HCT116 (cell line): ENCODE measurements around the gene GPX2. TPM values are rescaled to one million over a fixed set of nuclear protein-coding genes. Genes with fewer than 3 reads are reported as not detected.

ENCODE experiments used
- ATAC-seq: fragments of 200-7000 bp; cut with Tn5 transposase; 2 replicates; pipeline ENCODE4 v1.9.1; 2020; ENCODE audit warnings: mild to moderate bottlenecking, moderate library complexity
- BruUV-seq: library from RNA; stranded (reverse); fragments of 400-500 nt; replicated peaks from 2 replicates; lab custom pipeline; 2021; lab: Mats Ljungman, UMichigan
- CTCF ChIA-PET: fragments of 300-600 bp; sonication (Branson Sonifier 250); formaldehyde crosslinking; loops from one replicate; lab custom pipeline; 2021; ENCODE audit warnings: antibody characterized with exemption; lab: Charles Lee
- POLR2A ChIA-PET: fragments of 300-600, 350-600 bp; sonication (Branson Sonifier 250); formaldehyde crosslinking; loops from one replicate; lab custom pipeline; 2021; ENCODE audit warnings: antibody characterized with exemption; lab: Charles Lee
- RAD21 ChIA-PET, 2 experiments: fragments of 300-600 bp; sonication (Branson Sonifier 250); formaldehyde crosslinking; loops; one replicate each; lab custom pipeline; 2023; ENCODE audit warnings: low total read pairs in 2 of 2; ENCODE audit not compliant: uncharacterized antibody in 2 of 2, unreplicated experiment in 2 of 2, low non-redundant PET in 1 of 2; lab: Charles Lee
- DNase-seq: peaks from one replicate; pipeline ENCODE4 v3.0.0-alpha.2; 2010; ENCODE audit warnings: low read depth, low spot score
- H2AFZ ChIP-seq: fragments of 200-600 bp; shearing (Covaris generic), sonication (generic); 2 replicates; pipeline ENCODE4 v1.6.1; 2017; ENCODE audit warnings: low read depth, mixed run types, mixed read lengths, antibody characterized with exemption, low read length; ENCODE audit not compliant: poor library complexity, severe bottlenecking
- H3K27ac ChIP-seq: 2 replicates; pipeline ENCODE4 v1.5.1; 2012; ENCODE audit warnings: low read depth, low read length
- H3K27me3 ChIP-seq: fragments of 200-600 bp; sonication (generic); 2 replicates; pipeline ENCODE4 v1.6.1; 2016; ENCODE audit warnings: mixed run types, low read length, mixed read lengths; ENCODE audit not compliant: insufficient read depth
- H3K36me3 ChIP-seq, 2 experiments: fragments of 200-500 bp in 1 of 2; fragments of 200-600 bp in 1 of 2; sonication (Bioruptor generic) in 1 of 2; sonication (generic) in 1 of 2; 2 replicates each; pipeline versions ENCODE4 v1.5.1 to v1.6.1; 2014 to 2016; ENCODE audit warnings: low read length in 2 of 2, inconsistent platforms in 1 of 2, mixed read lengths in 1 of 2, mixed run types in 1 of 2; ENCODE audit not compliant: insufficient read depth in 2 of 2, control insufficient read depth in 1 of 2
- H3K4me1 ChIP-seq, 2 experiments: fragments of 200-600 bp in 1 of 2; sonication (generic) in 1 of 2; 2 replicates each; pipeline versions ENCODE4 v1.5.1 to v1.6.1; 2012 to 2017; ENCODE audit warnings: low read length in 2 of 2, inconsistent platforms in 1 of 2, mild to moderate bottlenecking in 1 of 2, mixed read lengths in 1 of 2, mixed run types in 1 of 2, moderate library complexity in 1 of 2; ENCODE audit not compliant: insufficient read depth in 2 of 2, control insufficient read depth in 1 of 2
- H3K4me2 ChIP-seq: fragments of 200-600 bp; sonication (generic); 2 replicates; pipeline ENCODE4 v1.6.1; 2017; ENCODE audit warnings: mixed run types, low read length, mixed read lengths
- H3K4me3 ChIP-seq, 2 experiments: fragments of 200-600 bp in 1 of 2; sonication (generic) in 1 of 2; replicated peaks in 1 of 2; 2 replicates each; pipeline ENCODE4 v1.5.1; 2011 to 2016; ENCODE audit warnings: low read length in 2 of 2, control low read depth in 1 of 2, low read depth in 1 of 2, mild to moderate bottlenecking in 1 of 2, mixed read lengths in 1 of 2, mixed run types in 1 of 2
- H3K79me2 ChIP-seq: fragments of 200-600 bp; sonication (generic); 2 replicates; pipeline ENCODE4 v1.6.1; 2017; ENCODE audit warnings: mild to moderate bottlenecking, mixed run types, low read length, moderate library complexity, mixed read lengths; ENCODE audit not compliant: insufficient read depth
- H3K9ac ChIP-seq: fragments of 200-600 bp; sonication (generic); 2 replicates; pipeline ENCODE4 v1.6.1; 2016; ENCODE audit warnings: low read length, mixed read lengths
- H3K9me2 ChIP-seq: fragments of 200-600 bp; sonication (generic), shearing (Covaris generic); 2 replicates; pipeline ENCODE4 v1.6.1; 2017; ENCODE audit warnings: mixed run types, mild to moderate bottlenecking, moderate library complexity; ENCODE audit not compliant: insufficient read depth
- H3K9me3 ChIP-seq, 2 experiments: fragments of 200-500 bp in 1 of 2; fragments of 200-600 bp in 1 of 2; sonication (Bioruptor generic) in 1 of 2; sonication (generic) in 1 of 2; 2 replicates each; pipeline ENCODE4 v1.6.1; 2014 to 2017; ENCODE audit warnings: low read length in 2 of 2, mixed read lengths in 2 of 2, inconsistent platforms in 1 of 2, low read depth in 1 of 2, mild to moderate bottlenecking in 1 of 2, mixed run types in 1 of 2, moderate library complexity in 1 of 2; ENCODE audit not compliant: control insufficient read depth in 1 of 2, insufficient read depth in 1 of 2
- H4K20me1 ChIP-seq: fragments of 200-600 bp; sonication (generic), shearing (Covaris generic); 2 replicates; pipeline ENCODE4 v1.6.1; 2017; ENCODE audit warnings: mixed run types, mild to moderate bottlenecking, moderate library complexity; ENCODE audit not compliant: insufficient read depth
- EZH2 ChIP-seq: fragments of 200-600 bp; sonication (generic); IDR thresholded peaks from 2 replicates; pipeline ENCODE4 v1.6.1; 2017; ENCODE audit warnings: antibody characterized with exemption, mixed run types
- POLR2A ChIP-seq: IDR thresholded peaks from 2 replicates; pipeline ENCODE4 v1.7.0; 2011; ENCODE audit warnings: borderline replicate concordance; ENCODE audit not compliant: insufficient read depth, insufficient read length; ENCODE audit errors: extremely low read depth
- ZNF274 ChIP-seq: fragments of 200-500 bp; sonication (Bioruptor generic); IDR thresholded peaks from 2 replicates; pipeline ENCODE4 v1.6.1; 2014; ENCODE audit warnings: mild to moderate bottlenecking, low read depth, low read length, inconsistent platforms
- intact Hi-C: fragments of 100-400 bp; cut with micrococcal nuclease; formaldehyde crosslinking; loops from 2 replicates; pipeline ENCODE4 v1.10.0; 2022
- total RNA-seq: library from RNA; stranded (reverse); gene quantifications from one replicate; pipeline ENCODE4 v1.2.1, GENCODE V29; 2021; ENCODE audit not compliant: unreplicated experiment
- TF ChIP-seq, protein P1 (sequence below), 3 experiments: fragments of 200-600 bp in 1 of 3; sonication (generic) in 1 of 3; IDR thresholded peaks in 2 of 3; conservative IDR thresholded peaks in 1 of 3; 2 replicates each; pipeline ENCODE4 v1.5.1; 2012 to 2017; ENCODE audit warnings: low read depth in 2 of 3, low read length in 2 of 3, antibody characterized with exemption in 1 of 3, borderline replicate concordance in 1 of 3, control low read depth in 1 of 3, mild to moderate bottlenecking in 1 of 3, mixed read lengths in 1 of 3, mixed run types in 1 of 3, moderate library complexity in 1 of 3; ENCODE audit not compliant: insufficient read depth in 1 of 3

GPX2 gene
- total RNA-seq, 1 experiment from 2014 or later = 0.61 TPM

DNA sequence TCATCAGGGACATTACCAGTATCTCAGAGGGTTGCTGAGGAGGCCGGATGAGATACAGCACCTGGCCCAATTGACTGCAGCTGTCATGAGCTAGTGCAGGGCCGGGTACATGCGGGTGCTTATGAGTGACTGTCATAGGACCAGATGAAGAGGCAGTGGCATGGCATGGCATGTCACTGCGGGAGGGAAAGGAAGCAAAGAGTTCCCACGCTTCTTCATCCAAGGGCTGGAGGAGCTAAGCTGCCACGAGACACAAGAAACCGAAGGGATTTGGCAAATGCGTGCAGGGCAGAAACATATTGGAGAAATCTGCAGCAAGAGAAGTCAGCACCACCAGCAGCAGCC lies 10.7 kb upstream of the GPX2 start:
- ChIA-PET POLR2A (no interaction called here), RAD21 (no interaction called here), CTCF (interaction anchor here (1.1 to 1.2 kb wide), 2 partner anchors 9 kb away, joined by 3 read pairs; no protein-coding TSS in a partner anchor)
- TF ChIP-seq ZNF274 = no peak
- TF ChIP-seq POLR2A = no peak
- no peak overlapping the region for H3K27ac ChIP-seq
- H3K4me2 ChIP-seq = no peak overlapping the region
- H3K9me3 ChIP-seq = no peaks in the 10 kb centered on the region
- H4K20me1 ChIP-seq = no peaks in the 10 kb centered on the region
- no peaks in the 10 kb centered on the region for H3K79me2 ChIP-seq
- H3K9me2 ChIP-seq = no peaks in the 10 kb centered on the region
- H3K9ac ChIP-seq = no peak overlapping the region
- ATAC-seq (no peak), DNase-seq (no peak)
- H3K4me1 ChIP-seq = no peaks in the 10 kb centered on the region
- no peak overlapping the region for H3K4me3 ChIP-seq
- intact Hi-C loops = no loop called here
- H3K27me3 ChIP-seq = no peaks in the 10 kb centered on the region
- no TSS peak for BruUV-seq
- no peak overlapping the region for H2AFZ ChIP-seq
- H3K36me3 ChIP-seq = no peaks in the 10 kb centered on the region

DNA sequence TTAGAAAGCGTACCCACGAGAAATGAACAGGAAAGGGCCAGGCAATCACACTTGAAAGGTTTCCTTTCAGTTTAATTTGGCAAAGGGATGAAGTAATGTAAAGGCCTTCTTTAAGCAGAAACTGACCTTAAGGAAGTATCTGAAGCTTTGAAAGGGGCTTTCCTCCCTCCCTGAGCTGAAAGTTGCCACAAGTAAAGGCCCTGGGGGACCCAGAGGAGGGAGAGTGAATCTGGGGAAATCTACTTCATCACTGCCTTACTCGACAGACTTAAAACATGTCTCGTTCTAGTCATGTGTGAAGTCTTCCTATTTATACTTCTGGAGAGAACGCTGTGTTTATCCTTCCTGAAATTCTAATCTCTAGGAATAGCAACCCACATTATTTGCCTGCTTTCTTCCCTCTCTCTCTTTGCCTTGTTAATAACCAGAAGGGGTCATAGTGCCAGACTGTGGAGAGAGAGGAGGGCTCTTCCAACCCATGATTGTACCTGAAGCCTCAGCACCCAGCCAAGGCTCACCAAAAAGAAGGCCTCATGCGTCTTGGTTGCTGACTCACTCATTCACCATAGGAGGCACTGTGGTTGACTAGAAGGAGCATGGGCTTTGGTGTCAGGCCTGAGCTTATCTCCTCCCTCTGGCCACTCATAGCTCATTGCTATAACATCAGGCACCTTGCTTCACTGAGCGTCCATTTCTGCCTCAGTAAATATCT lies 10.2 kb upstream of the GPX2 start:
- ChIA-PET CTCF (interaction anchor here (1.1 to 1.2 kb wide), 2 partner anchors 9 kb away, joined by 3 read pairs; no protein-coding TSS in a partner anchor), RAD21 (no interaction called here), POLR2A (no interaction called here)
- BruUV-seq = no TSS peak
- Histone ChIP-seq H3K4me3 (no peak overlapping the region), H3K9ac (no peak overlapping the region), H3K27me3 (no peaks in the 10 kb centered on the region), H3K36me3 (no peaks in the 10 kb centered on the region), H3K9me2 (no peaks in the 10 kb centered on the region), H3K9me3 (no peaks in the 10 kb centered on the region), H3K27ac (no peak overlapping the region), H2AFZ (no peak overlapping the region), H4K20me1 (no peaks in the 10 kb centered on the region), H3K4me1 (no peaks in the 10 kb centered on the region), H3K4me2 (no peak overlapping the region), H3K79me2 (no peaks in the 10 kb centered on the region)
- intact Hi-C loops = no loop called here
- peak; percentile 76 for ATAC-seq
- DNase-seq = no peak
- no peak for TF ChIP-seq EZH2
- TF ChIP-seq, protein P1, sequence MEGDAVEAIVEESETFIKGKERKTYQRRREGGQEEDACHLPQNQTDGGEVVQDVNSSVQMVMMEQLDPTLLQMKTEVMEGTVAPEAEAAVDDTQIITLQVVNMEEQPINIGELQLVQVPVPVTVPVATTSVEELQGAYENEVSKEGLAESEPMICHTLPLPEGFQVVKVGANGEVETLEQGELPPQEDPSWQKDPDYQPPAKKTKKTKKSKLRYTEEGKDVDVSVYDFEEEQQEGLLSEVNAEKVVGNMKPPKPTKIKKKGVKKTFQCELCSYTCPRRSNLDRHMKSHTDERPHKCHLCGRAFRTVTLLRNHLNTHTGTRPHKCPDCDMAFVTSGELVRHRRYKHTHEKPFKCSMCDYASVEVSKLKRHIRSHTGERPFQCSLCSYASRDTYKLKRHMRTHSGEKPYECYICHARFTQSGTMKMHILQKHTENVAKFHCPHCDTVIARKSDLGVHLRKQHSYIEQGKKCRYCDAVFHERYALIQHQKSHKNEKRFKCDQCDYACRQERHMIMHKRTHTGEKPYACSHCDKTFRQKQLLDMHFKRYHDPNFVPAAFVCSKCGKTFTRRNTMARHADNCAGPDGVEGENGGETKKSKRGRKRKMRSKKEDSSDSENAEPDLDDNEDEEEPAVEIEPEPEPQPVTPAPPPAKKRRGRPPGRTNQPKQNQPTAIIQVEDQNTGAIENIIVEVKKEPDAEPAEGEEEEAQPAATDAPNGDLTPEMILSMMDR (IDR thresholded peaks at IDR 0.05 in 2 of 3, conservative IDR thresholded peaks at IDR 0.05 in 1 of 3; ENCODE audit: borderline replicate concordance in 1 of 3, insufficient read depth in 1 of 3, low read depth in 2 of 3, low read length in 2 of 3) = peak in 2 of 3 experiments; percentile 12 to 17; a peak in 2 of 6 replicates
